NCI-H1417 treated with DMSO at 0.1 percent for 48 hours (cell line): ENCODE results near the gene TTLL4.
"Not testable (repeated sequence)": the region's sequence is repeated elsewhere in the genome, so short reads cannot be mapped to it uniquely, and the experiment has no call there.

Experiments used
- DNase-seq: peaks from one replicate; lab custom pipeline; 2025; lab: John Stamatoyannopoulos, UW

TTLL4 gene

DNA sequence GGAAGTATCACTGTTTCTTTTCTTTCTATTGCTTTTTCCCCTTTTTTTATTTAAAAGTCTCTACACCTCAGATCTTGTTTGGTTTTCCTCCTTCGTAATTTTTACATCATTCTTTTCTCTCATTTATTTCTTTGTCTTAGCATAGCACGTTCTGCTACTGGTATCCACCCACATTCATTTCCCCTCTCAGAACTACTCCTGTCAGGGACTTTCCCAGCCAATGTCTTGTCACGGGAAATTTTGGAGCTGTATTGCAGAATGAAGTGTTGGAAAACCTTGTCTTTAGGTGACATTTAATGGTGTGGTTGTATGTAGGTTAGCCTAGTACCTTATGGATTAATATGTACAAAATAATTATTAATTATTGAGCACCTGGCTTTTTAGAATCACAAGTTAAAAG lies 34.0 kb downstream of the TTLL4 start:
- DNase-seq: no peak

DNA sequence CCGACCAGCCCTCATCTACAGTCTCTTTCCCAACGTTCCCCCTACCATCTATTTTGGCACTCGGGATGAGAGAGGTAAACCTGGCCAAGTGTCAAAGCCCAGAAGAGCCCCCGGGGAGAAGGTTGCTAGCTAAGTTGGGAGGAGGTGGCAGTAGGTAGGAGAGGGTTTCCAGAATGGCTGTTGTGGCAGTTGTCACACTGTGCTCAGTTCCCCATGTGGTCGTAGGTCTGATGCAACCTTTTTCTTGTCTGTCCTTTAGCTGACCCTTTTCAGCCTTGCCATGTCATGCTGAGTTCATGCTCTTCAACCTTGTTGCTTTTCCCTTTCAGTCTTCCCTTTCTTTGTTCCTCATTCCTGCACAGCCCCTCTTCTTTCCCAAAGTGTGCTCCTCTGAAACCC lies 34.5 kb downstream of the TTLL4 start:
- no peak for DNase-seq

DNA sequence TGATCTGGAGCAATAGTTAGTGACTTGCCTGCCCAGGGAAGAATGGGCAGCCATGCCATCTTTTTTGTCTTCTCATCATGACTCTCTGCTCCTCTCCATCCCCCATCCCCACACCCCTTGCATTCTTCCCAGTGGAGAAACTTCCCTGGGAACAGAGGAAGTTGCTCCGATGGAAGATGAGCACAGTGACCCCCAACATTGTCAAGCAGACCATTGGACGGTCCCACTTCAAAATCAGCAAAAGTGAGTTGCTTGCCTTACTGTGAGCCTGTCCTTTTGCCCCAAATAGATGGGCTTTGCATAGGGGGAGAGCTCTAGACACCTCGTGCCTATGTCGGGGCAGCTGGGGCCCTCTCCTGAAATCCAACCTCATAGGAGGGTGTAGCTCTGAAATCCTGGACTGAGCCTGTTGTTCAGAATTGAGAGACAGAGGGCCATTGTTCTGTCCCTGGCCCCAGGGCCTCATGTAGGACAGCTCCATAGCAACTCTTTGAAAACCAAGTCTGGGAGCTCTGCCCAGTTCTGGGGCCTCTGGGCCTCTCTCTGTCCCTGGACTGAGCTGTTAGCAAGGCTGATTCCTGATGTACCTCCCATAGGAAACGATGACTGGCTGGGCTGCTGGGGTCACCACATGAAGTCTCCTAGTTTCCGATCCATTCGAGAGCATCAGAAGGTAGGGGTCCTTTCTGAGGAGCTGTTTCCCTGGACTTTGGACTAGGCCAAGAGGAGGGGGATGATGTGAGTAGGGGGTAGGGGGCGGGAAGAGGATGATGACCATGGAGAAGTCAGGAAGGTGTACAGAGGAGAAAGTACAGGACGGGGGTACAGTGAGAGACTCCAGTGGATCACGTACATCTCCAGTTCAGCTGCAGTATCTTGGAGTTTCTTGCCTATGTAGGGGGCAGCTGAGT lies 35.2 kb downstream of the TTLL4 start:
- no peak for DNase-seq

DNA sequence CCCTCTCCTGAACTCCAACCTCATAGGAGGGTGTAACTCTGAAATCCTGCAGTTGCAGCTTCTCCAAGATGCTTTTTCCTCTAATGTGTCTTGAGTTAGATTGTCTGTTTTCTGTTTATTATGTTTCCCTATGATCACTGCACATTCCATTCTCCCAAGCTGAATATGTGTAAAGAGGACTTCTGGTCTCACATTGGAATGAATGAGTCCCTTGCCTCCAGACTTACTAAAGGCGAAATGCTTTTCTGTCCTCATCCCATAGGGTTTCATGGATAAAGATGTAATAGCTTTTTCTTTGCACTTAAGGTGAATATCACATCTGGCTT lies 35.8 kb downstream of the TTLL4 start:
- no peak for DNase-seq

DNA sequence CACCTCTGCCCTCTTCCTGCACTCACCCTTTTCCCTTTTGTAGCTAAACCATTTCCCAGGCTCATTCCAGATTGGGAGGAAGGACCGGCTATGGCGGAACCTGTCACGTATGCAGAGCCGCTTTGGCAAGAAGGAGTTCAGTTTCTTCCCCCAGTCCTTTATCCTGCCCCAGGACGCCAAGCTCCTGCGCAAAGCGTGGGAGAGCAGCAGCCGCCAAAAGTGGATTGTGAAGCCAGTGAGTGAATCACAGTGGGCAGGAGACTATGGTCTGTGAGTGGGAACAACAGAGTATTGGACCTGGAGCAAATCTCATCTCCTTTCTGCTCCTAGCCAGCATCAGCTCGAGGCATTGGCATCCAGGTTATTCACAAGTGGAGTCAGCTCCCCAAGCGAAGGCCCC lies 36.3 kb downstream of the TTLL4 start:
- DNase-seq: no peak

DNA sequence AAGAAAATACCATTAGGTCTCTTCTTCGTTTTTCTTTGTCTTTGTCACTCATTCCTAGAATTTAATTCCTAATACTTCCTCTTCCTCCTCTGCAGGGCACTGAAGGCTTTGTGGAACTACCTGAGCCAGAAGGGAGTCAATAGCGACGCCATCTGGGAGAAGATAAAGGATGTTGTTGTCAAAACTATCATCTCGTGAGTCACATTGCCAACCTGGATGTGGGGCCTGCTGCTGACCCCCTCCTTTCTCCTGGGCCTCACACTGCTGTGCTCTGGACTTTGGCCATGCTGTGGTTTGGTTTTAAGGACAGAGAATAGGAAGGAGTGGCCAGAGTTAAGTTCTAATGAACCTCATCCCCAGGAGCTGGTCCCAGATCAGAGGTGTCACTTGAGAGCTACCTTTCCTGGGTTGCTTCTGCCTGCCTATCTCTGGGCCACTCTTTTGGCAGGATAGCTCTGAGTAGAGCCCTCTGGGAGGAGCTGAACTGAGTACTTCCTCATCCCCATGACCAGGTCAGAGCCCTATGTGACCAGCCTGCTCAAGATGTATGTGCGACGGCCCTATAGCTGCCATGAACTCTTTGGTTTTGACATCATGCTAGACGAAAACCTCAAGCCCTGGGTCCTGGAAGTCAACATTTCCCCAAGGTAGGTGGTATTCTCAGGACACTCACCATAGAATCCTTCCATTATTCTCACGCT lies 38.3 kb downstream of the TTLL4 start:
- DNase-seq: no peak

DNA sequence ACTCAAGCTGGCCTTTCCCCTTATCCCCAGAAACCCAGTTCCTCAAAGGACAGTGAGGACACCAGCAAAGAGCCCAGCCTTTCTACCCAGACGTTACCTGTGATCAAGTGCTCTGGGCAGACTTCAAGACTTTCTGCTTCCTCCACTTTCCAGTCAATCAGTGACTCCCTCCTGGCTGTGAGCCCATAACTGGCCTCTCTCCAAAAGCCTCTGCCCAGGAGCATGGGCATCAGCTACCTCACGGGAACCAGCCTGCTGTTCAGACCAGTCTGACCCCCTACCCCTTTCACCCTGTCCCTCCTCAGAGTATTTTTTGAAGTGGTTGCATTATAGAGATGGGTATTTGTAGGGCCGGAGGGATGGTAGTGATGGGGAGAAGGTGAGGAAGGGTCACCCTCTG lies 43.6 kb downstream of the TTLL4 start:
- no peak for DNase-seq

DNA sequence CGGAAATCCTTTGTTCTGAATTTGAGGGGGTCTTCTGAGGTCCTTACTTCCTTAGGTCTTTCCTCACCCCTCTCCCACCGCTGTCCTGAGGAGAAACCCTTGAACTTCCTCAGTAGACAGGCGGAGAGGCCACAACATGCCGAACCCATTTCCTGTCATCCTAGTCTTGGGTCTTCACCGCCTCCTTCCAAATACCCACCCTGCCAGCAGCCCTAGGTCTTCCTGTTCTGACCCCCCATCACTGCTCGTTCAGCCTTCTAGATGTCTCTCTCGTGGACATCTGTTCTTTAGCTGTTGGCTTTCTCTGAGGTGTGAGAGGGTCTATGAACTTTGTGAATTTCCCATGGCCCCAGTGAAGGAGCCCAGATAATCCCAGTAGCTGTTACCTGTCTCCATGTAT lies 44.1 kb downstream of the TTLL4 start:
- DNase-seq: no peak

DNA sequence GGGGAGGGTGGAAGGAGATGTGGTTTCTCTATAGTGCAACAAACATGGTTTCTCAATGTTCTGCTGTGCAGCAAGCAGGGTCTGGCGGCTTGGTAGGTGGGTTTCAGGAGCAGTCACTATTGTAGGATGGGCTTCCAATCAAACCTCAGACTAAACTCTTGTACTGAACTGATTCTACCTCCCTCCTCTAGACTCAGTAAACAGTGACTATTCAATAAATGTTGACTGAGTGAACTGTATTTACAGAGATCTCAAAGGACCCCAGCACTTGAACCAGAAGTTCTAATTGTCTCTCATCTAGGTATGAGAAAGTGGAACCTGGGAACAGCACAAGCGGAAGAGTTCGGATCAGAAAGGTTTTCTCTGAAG lies 44.5 kb downstream of the TTLL4 start:
- no peak for DNase-seq

DNA sequence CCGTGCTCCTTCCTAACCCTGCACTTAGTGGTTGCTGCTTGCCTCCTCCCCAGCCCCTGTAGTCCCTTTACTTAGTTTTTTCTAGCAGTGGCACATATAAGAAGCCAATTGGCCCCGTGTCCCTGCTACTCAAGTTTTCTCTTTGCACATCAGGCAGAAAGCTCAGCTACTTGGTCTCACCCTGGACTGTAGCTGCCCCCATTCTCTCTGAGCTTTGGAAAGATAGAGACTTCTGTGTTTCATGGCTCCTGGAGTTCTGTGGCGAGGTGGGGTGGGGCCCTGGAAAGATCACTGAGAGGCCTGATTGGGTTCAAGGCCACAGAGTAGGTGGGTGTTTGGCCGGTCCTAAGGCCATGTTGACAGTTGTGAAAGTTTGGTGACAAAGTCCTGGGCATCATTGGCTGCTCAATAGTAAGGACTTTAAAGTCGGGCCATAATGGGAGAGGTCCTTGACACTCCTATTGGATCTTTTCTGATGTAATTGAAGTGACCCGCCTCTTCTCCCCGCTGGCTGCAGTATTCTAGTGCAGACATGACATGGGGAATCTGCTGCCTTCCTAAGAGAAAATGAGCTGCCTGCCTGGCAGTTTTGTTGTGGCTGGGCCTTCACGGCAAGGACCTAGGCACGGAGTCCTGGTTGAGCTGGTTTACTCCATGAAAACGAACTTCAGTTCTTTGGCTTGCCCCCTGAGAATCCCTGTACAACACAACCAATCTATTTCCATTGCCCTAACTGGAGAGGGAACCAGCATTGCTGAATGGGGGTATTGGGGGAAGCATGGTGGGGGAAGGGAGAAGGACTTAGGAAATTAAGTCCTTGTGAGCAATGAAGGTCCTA lies 45.2 kb downstream of the TTLL4 start:
- DNase-seq: no peak

DNA sequence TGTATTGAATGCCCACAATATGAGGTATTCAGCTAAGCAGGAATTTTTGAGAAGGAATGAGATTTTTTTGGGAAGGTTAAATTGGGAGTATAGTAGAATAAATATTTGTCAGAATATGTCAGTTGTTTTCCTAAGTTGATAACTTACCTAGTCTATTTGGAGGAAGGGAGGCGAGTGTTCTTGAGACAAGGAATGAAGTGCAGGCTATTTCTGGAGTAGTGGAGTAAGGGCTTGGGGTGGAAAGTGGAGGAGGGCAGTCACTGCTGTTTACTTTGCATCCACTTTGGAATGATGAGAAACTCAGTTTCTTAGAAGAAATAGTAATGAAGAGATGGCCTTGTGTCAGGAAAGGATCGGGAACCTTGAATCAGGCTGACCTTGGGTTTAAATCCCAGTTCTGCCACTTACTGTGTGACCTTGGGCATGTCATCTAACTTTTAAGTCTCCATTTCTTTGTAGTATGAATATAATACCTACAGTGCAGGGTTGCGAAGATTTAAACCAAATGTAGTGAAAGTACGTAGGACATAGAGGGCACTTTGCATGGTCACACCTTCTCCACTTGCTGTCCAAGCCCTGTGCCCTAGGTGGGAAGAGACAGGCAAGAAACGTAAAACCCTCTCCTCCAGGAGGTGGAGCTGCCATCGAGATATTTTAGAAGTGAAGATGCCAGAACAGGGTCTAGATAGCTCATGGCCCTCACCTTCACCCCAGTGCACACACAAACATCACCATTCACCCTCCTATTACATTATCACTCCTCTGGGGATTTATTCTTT lies 46.2 kb downstream of the TTLL4 start:
- DNase-seq: no peak

DNA sequence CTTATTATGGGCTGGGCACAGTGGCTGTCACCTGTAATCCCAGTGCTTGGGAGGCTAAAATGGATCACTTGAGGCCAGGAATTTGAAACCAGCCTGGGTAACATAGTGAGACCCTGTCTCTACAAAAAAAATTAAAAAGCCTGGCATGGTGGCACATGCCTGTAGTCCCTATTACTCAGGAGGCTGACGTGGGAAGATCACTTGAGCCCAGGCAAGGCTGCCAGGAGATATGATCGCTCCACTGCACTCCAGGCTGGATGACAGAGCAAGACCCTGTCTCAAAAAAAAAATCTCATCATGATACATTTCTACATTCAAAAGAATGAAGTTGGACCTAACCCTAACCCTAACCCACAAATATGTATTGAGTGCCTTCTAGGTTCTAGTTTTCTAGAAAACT lies 51.2 kb downstream of the TTLL4 start:
- DNase-seq: no peak

DNA sequence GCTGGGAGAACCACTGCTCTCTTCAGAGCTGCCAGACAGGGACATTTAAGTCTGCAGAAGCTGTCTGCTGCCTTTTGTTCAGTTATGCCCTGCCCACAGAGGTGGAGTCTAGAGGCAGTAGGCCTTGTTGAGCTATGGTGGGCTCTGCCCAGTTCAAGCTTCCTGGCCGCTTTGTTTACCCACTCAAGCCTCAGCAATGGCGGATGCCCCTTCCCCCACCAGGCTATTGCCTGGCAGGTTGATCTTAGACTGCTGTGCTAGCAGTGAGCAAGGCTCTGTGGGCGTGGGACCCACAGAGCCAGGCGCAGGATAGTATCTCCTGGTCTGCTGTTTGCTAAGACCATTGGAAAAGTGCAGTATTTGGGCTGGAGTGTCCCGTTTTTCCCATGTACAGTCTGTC lies 62.1 kb downstream of the TTLL4 start:
- DNase-seq: not testable (repeated sequence)

DNA sequence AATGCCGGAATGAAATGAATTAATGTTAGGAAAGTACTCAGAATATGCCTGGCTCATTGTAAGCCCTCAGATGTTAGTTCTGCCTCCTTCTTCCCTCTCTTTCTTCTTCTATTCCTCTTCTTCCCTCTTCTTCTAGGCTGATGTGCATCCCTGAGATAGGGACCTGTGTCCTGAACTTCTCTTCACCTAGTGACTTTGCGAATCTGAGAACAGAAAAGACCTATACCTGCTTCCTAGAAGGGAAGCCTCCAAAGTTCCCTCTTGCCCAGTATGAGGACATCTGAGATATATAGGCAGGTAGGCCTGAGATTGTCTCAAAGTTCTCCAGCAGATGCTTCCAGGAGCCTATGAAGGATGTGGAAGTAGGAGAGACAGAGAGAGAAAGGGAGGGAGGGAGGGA lies 63.2 kb downstream of the TTLL4 start:
- no peak for DNase-seq

DNA sequence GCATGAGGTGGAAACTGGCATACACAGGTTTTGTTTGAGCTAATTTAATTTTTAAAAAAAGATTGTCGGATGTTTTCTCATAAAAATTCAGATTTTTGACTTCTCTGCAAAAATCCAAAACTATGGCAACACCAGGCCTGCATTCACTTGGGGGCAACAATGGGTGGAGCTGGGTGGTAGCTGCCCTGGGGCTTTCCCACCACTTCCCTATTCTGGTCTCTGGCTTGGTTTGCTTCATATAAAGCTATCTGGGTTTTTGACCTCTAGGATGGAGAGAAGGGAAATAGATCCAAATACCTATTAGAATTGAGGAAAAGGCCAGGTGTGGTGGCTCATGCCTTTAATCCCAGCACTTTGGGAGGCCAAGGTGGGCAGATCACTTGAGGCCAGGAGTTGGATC lies 65.9 kb downstream of the TTLL4 start:
- DNase-seq: no peak

DNA sequence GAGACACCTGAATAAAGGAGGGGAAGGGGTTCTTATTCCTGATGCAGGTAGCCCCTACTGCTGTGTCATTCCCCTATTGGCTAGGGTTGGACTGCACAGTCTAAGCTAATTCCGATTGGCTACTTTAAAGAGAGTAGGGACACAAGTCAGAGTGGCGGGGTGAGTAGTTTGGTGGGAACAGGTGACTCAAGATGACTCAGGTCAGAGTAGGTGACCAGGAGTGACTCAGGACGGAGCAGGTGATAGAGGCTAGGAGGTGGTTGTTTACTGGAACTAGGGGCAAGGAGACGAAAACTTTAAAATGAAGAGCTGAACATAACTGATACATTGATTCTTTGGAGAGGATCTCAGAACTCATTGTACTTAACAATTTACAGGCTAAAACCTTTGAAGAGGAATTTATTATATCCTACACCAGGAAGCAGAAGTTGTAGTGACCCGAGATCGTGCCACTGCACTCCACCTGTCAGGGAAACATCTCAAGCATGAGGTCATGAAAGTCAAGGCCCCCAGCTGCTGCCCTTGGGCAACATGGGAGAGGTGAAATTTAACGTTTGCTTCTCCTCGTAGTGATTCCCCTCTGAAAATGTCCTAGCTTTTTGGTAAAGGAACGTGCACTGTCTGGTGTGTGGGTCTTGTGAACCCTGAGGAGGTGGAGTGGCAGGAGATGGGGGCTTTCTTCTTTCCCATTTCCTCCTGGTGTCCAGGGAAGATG lies 66.8 kb downstream of the TTLL4 start:
- no peak for DNase-seq

DNA sequence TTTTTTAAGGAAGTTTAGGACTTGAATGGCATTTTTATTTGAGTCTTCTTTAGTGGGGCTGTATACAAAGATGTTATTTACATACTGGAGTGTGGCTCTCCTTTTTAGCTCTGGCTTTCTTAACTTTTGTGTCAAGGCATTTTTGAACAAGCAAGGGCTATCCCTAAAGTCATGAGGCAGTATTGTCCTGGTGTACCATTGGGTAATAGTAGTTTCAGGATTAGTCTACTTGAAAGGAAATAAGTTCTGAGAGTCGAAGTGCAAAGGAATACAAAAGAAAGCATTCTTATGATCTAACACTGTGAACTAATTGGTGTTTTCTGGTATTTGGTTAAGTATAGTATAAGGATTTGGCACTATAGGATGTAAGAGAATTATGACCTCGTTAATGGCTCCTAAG lies 69.4 kb downstream of the TTLL4 start:
- DNase-seq: no peak

DNA sequence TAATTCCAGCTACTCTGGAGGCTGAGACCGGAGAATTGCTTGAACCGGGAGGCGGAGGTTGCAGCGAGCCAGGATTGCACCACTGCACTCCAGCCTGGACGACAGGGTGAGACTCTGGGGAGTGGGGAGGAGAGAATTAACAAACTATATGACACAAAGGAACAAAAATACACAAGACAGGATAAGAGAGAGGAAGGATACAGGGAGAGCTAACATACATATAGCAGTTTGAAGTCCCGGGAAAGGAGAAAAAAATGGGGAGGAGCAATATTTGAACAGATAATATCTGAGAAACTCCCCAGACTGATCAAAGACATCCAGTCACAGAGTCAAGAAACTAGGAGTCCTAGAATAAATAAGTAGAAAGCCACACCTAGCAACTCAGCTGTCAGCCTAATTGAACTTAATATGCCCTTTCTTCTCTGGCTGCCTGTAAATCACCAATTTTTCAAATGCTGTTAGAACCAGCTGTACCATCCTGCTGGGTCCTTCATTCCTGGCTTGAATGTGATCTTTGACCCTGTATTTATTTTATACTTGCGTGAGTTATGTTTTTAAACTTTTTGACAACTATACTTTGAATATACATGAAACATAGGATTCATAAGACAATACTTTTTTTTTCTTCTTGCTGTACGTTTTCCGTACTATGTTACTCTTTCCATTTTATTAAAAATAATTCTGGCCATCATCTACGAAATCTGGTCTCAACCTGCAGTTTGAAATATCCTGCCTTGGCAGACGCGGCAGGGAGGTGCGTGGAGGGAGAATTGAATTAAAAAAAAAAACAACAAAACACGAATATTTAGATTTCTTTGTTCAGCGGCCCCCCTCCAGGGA lies 70.4 kb downstream of the TTLL4 start:
- DNase-seq: no peak

DNA sequence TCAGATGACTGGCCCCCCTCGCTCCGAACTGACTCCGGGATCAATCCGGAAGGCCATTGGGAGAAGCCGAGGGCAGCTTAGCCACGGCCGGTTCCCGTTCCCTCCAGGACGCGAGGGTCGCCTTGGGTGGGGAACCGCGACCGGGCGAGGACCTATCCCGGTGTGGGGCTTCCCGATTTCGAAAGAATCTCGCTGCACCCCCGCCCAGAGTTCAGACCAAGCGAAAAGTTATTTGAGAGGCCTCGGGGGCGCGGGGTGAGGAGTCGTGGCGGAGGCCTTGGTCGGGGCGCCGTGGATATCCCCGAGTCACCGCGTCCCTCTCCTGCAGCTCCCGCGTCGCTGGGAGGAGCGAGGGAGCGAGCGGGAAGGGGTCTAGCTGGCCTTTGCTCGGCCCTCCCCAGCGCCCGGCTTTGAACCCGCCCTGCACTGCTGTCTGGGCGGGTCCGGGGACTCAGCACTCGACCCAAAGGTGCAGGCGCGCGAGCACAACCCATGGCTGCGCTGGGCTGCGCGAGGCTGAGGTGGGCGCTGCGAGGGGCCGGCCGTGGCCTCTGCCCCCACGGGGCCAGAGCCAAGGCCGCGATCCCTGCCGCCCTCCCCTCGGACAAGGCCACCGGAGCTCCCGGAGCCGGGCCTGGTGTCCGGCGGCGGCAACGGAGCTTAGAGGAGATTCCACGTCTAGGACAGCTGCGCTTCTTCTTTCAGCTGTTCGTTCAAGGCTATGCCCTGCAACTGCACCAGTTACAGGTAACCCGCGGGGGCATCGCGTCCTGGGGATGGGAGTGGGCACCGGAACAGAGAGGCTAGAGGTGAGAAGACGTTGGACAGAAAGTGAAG lies 71.3 kb downstream of the TTLL4 start, which contains the start of gene CYP27A1:
Gene CYP27A1 (plus strand): TSS at position 457 of the 837 bp plus-strand sequence. CDS start 36 bp downstream, at position 493.
- DNase-seq: no peak

DNA sequence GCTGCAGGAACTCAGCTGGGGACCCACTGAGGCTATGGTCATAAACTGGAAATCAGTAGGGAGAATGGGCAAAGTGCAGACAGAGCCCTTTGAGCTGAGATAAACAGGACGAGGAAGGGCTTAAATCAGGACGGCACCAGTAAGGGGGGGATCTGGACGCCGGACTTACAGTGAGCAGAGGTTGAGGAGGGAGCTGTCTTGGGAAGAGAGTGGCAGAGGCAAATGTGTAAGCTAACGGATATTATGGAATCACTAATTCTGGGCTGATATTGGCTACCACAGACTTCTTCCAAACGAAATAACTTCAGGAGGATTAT lies 71.9 kb downstream of the TTLL4 start:
- DNase-seq: no peak
